IMR-90 (cell line): ENCODE results near the gene CAMTA1. TPM values are rescaled to one million over a fixed set of nuclear protein-coding genes. Genes with fewer than 3 reads are reported as not detected.
A peak's percentile ranks its signal among the peaks of the same experiment; 100 is the strongest.

ENCODE experiments used
- ATAC-seq: fragments of 200-7000 bp; cut with Tn5 transposase; 2 replicates; pipeline ENCODE4 v1.9.1; 2020; ENCODE audit warnings: low read depth, mild to moderate bottlenecking, moderate library complexity
- BruUV-seq: library from RNA; stranded (reverse); fragments of 400-500 nt; replicated peaks from 2 replicates; lab custom pipeline; 2021; lab: Mats Ljungman, UMichigan
- CTCF ChIA-PET: fragments of 300-600 bp; formaldehyde crosslinking; extraction: SDS; loops from one replicate; lab custom pipeline; 2021; ENCODE audit warnings: antibody characterized with exemption; lab: Yijun Ruan, JAX
- POLR2A ChIA-PET: fragments of 300-600 bp; sonication (Branson Sonifier 250); formaldehyde crosslinking; loops from one replicate; lab custom pipeline; 2022; ENCODE audit warnings: antibody characterized with exemption; ENCODE audit not compliant: unreplicated experiment; lab: Charles Lee
- DNase-seq: peaks from one replicate; pipeline ENCODE4 v3.0.0; 2013
- H2AFZ ChIP-seq: replicated peaks from 2 replicates; pipeline ENCODE3; 2013; ENCODE audit warnings: low read length, mild to moderate bottlenecking; ENCODE audit not compliant: poor library complexity
- H2AK5ac ChIP-seq: 2 replicates; pipeline ENCODE4 v1.6.1; 2013; ENCODE audit warnings: low read depth, low read length, inconsistent platforms
- H2AK9ac ChIP-seq: replicated peaks from 2 replicates; pipeline ENCODE3; 2013; ENCODE audit warnings: mild to moderate bottlenecking, low read depth, low read length, moderate library complexity; ENCODE audit not compliant: poor library complexity
- H2BK120ac ChIP-seq: 2 replicates; pipeline ENCODE4 v1.6.1; 2013; ENCODE audit warnings: low read depth, low read length, inconsistent platforms
- H2BK15ac ChIP-seq: 3 replicates; pipeline ENCODE4 v1.6.1; 2013; ENCODE audit warnings: low read depth, low read length, inconsistent platforms
- H2BK20ac ChIP-seq: 2 replicates; pipeline ENCODE4 v1.6.1; 2013; ENCODE audit warnings: low read depth, mild to moderate bottlenecking, inconsistent platforms, low read length, moderate library complexity
- H2BK5ac ChIP-seq: 2 replicates; pipeline ENCODE4 v1.6.1; 2013; ENCODE audit warnings: mild to moderate bottlenecking, low read depth, low read length, inconsistent platforms; ENCODE audit not compliant: poor library complexity, severe bottlenecking
- H3K14ac ChIP-seq: replicated peaks from 2 replicates; pipeline ENCODE4 v1.6.1; 2013; ENCODE audit warnings: low read depth, low read length, inconsistent platforms
- H3K18ac ChIP-seq: 2 replicates; pipeline ENCODE4 v1.6.1; 2013; ENCODE audit warnings: low read depth, low read length, control low read depth
- H3K23ac ChIP-seq: 2 replicates; pipeline ENCODE4 v1.6.1; 2013; ENCODE audit warnings: low read depth, low read length, inconsistent platforms
- H3K27ac ChIP-seq: 2 replicates; pipeline ENCODE4 v1.5.1; 2013; ENCODE audit warnings: mild to moderate bottlenecking, control low read depth, low read length; ENCODE audit not compliant: insufficient read depth
- H3K27me3 ChIP-seq: 2 replicates; pipeline ENCODE4 v1.6.1; 2013; ENCODE audit warnings: low read length; ENCODE audit not compliant: control insufficient read depth, insufficient read depth
- H3K36me3 ChIP-seq: 2 replicates; pipeline ENCODE4 v1.6.1; 2013; ENCODE audit warnings: low read length, mixed read lengths; ENCODE audit not compliant: control insufficient read depth, insufficient read depth
- H3K4ac ChIP-seq: 2 replicates; pipeline ENCODE4 v1.6.1; 2013; ENCODE audit warnings: low read depth, low read length, inconsistent platforms
- H3K4me1 ChIP-seq: 2 replicates; pipeline ENCODE4 v1.6.1; 2013; ENCODE audit warnings: low read length, mixed read lengths; ENCODE audit not compliant: control insufficient read depth, insufficient read depth
- H3K4me2 ChIP-seq: 2 replicates; pipeline ENCODE4 v1.6.1; 2013; ENCODE audit warnings: low read depth, mild to moderate bottlenecking, control low read depth, low read length, moderate library complexity
- H3K4me3 ChIP-seq: 2 replicates; pipeline ENCODE4 v1.5.1; 2013; ENCODE audit warnings: low read depth, mild to moderate bottlenecking, control low read depth, low read length, moderate library complexity; ENCODE audit not compliant: insufficient read depth
- H3K56ac ChIP-seq: 2 replicates; pipeline ENCODE4 v1.6.1; 2013; ENCODE audit warnings: low read length, inconsistent platforms; ENCODE audit not compliant: insufficient read depth; ENCODE audit errors: extremely low read depth
- H3K79me1 ChIP-seq, 2 experiments: 2 replicates each; pipeline ENCODE4 v1.6.1; 2013; ENCODE audit warnings: low read length in 2 of 2, inconsistent platforms in 1 of 2, low read depth in 1 of 2
- H3K9ac ChIP-seq: 2 replicates; pipeline ENCODE4 v1.6.1; 2013; ENCODE audit warnings: low read depth, low read length, control low read depth
- H3K9me1 ChIP-seq: 2 replicates; pipeline ENCODE4 v1.6.1; 2013; ENCODE audit warnings: low read length, inconsistent platforms; ENCODE audit not compliant: insufficient read depth
- H3K9me3 ChIP-seq: 2 replicates; pipeline ENCODE4 v1.6.1; 2013; ENCODE audit warnings: low read length; ENCODE audit not compliant: control insufficient read depth, insufficient read depth
- H4K20me1 ChIP-seq: 2 replicates; pipeline ENCODE4 v1.6.1; 2013; ENCODE audit warnings: low read length, inconsistent platforms; ENCODE audit not compliant: insufficient read depth
- H4K5ac ChIP-seq: 2 replicates; pipeline ENCODE4 v1.6.1; 2013; ENCODE audit warnings: mild to moderate bottlenecking, low read depth, low read length, control low read depth
- H4K8ac ChIP-seq, 2 experiments: 2 replicates each; pipeline ENCODE4 v1.6.1; 2013; ENCODE audit warnings: low read depth in 2 of 2, low read length in 2 of 2, control low read depth in 1 of 2, inconsistent platforms in 1 of 2
- H4K91ac ChIP-seq: 2 replicates; pipeline ENCODE4 v1.6.1; 2013; ENCODE audit warnings: low read depth, low read length, inconsistent platforms; ENCODE audit not compliant: insufficient read depth
- CEBPB ChIP-seq: IDR thresholded peaks from 2 replicates; pipeline ENCODE4 v1.6.1; 2012; ENCODE audit warnings: low read depth, low read length, improper control_type of control experiment
- CHD1 ChIP-seq: IDR thresholded peaks from 2 replicates; pipeline ENCODE4 v1.6.1; 2012; ENCODE audit warnings: low read depth, low read length, improper control_type of control experiment
- ELK1 ChIP-seq: fragments of 150-350 bp; IDR thresholded peaks from 2 replicates; pipeline ENCODE4 v1.6.1; 2016; ENCODE audit warnings: low read depth, mild to moderate bottlenecking, low read length, moderate library complexity, borderline replicate concordance
- FOS ChIP-seq: fragments of 150-350 bp; IDR thresholded peaks from 2 replicates; pipeline ENCODE4 v1.6.1; 2016; ENCODE audit warnings: low read depth, low read length
- RFX5 ChIP-seq: IDR thresholded peaks from 2 replicates; pipeline ENCODE4 v1.8.0; 2012; ENCODE audit warnings: low read depth, mild to moderate bottlenecking, low read length, moderate library complexity
- SMC3 ChIP-seq: fragments of 150-350 bp; IDR thresholded peaks from 2 replicates; pipeline ENCODE4 v1.6.1; 2016; ENCODE audit warnings: low read depth, mild to moderate bottlenecking, antibody characterized with exemption, low read length, moderate library complexity
- USF2 ChIP-seq: fragments of 150-350 bp; IDR thresholded peaks from 2 replicates; pipeline ENCODE4 v1.6.1; 2017; ENCODE audit warnings: mild to moderate bottlenecking, antibody characterized with exemption, low read length, low read depth
- WGBS, 2 experiments: methylation state at CpG; one replicate each; pipeline versions ENCODE4 v1.1.5 to v1.1.7; 2013; ENCODE audit warnings: missing lambda C conversion rate in 2 of 2; ENCODE audit not compliant: insufficient read length in 1 of 2; ENCODE audit errors: extremely low coverage in 2 of 2; 5-methylcytosine and 5-hydroxymethylcytosine counted together
- dilution Hi-C: fragments of 300-500 bp; cut with HindIII; formaldehyde crosslinking; loops from one replicate; pipeline ENCODE4 v1.14.3; 2018; ENCODE audit warnings: low sequenced_read_pairs; ENCODE audit not compliant: unreplicated experiment
- in situ Hi-C: fragments of 300-500 bp; cut with MboI; formaldehyde crosslinking; loops from 3 replicates; pipeline ENCODE4 v1.14.3; 2019; ENCODE audit warnings: low sequenced_read_pairs, inconsistent platforms, mixed read lengths
- intact Hi-C: fragments of 100-400 bp; cut with micrococcal nuclease; formaldehyde crosslinking; loops from 2 replicates; pipeline ENCODE4 v1.10.0; 2022
- polyA plus RNA-seq, 3 experiments: library from polyadenylated mRNA; depleted of rRNA; stranded (reverse); fragments of >200 nt; gene quantifications; 2 replicates each; pipeline ENCODE4 v1.2.3, GENCODE V29; 2012; ENCODE audit warnings: low replicate concordance in 1 of 3
- total RNA-seq: library from RNA; depleted of rRNA; stranded (reverse); fragments of >200 nt; gene quantifications from 2 replicates; pipeline ENCODE4 v1.2.3, GENCODE V29; 2012
- TF ChIP-seq, protein P1 (sequence below): conservative IDR thresholded peaks from 2 replicates; pipeline ENCODE4 v1.5.1; 2012; ENCODE audit warnings: mild to moderate bottlenecking, low read depth, low read length, improper control_type of control experiment

Gene CAMTA1
- total and polyA plus RNA-seq, 2 of the 4 experiments (the other 2 are of a cell fraction), result 35.5 to 74.3 TPM

- Histone ChIP-seq H2BK5ac (peak overlapping the region; percentile 41), H4K8ac (peak overlapping the region; percentile 67 to 82), H3K9me3 (no peaks in the 10 kb centered on the region), H3K36me3 (no peaks in the 10 kb centered on the region), H2AFZ (peak overlapping the region; percentile 86), H3K27me3 (no peaks in the 10 kb centered on the region), H3K4me2 (no peak overlapping the region), H2AK5ac (peak overlapping the region; percentile 34), H3K79me1 (no peaks in the 10 kb centered on the region), H3K56ac (no peak overlapping the region), H3K23ac (no peak overlapping the region; the same call in 1 of the 2 replicates), H4K20me1 (no peaks in the 10 kb centered on the region), H2BK20ac (0 out of 2 replicates have a peak overlapping the region, but pooled peaks have one; percentile 10), H2BK120ac (peak overlapping the region; percentile 42), H4K5ac (peak overlapping the region; percentile 52), H3K14ac (peak overlapping the region; percentile 46; the same call in 1 of the 2 replicates), H3K27ac (no peak overlapping the region), H3K9me1 (peaks cover 2% of the 10 kb centered on the region; the same call in 1 of the 2 replicates), H3K4me1 (peaks cover 9% of the 10 kb centered on the region), H3K4ac (peak overlapping the region; percentile 63), H2BK15ac (peak overlapping the region; percentile 62; the same call in 2 of the 3 replicates), H3K18ac (no peak overlapping the region; the same call in 1 of the 2 replicates), H3K9ac (no peak overlapping the region), H3K4me3 (no peak overlapping the region), H4K91ac (peak overlapping the region; percentile 59), H2AK9ac (peak overlapping the region; percentile 70)
- intact Hi-C loops (no loop called here), in situ Hi-C loops (no loop called here), dilution Hi-C loops (no loop called here)
- TF ChIP-seq ELK1 (no peak), FOS (no peak), RFX5 (no peak), CHD1 (no peak), CEBPB (no peak), SMC3 (no peak), USF2 (no peak)
- TF ChIP-seq, protein P1, sequence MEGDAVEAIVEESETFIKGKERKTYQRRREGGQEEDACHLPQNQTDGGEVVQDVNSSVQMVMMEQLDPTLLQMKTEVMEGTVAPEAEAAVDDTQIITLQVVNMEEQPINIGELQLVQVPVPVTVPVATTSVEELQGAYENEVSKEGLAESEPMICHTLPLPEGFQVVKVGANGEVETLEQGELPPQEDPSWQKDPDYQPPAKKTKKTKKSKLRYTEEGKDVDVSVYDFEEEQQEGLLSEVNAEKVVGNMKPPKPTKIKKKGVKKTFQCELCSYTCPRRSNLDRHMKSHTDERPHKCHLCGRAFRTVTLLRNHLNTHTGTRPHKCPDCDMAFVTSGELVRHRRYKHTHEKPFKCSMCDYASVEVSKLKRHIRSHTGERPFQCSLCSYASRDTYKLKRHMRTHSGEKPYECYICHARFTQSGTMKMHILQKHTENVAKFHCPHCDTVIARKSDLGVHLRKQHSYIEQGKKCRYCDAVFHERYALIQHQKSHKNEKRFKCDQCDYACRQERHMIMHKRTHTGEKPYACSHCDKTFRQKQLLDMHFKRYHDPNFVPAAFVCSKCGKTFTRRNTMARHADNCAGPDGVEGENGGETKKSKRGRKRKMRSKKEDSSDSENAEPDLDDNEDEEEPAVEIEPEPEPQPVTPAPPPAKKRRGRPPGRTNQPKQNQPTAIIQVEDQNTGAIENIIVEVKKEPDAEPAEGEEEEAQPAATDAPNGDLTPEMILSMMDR, result no peak
- POLR2A ChIA-PET, result no interaction called here
- CTCF ChIA-PET, result no interaction called here
- ATAC-seq (peak; percentile 41; the same call in 1 of the 2 replicates), DNase-seq (no peak)
- WGBS, 2 experiments, result 40% methylated on average over 3 of the region's 12 CpGs; no CpG with 5 or more reads in 1 of the 2 experiments
- BruUV-seq, result no TSS peak
These were observed 467.3 kb downstream of the CAMTA1 start for GRCh38 chr1:7252411-7253117.
